CD4-positive, alpha-beta T cell treated with Interleukin-15 for 1 hour (primary cell): Measurements from ENCODE around the gene ABLIM2.

ENCODE experiments used
- DNase-seq: peaks from one replicate; pipeline ENCODE4 v3.0.0-alpha.2; 2020

ABLIM2 gene

DNA sequence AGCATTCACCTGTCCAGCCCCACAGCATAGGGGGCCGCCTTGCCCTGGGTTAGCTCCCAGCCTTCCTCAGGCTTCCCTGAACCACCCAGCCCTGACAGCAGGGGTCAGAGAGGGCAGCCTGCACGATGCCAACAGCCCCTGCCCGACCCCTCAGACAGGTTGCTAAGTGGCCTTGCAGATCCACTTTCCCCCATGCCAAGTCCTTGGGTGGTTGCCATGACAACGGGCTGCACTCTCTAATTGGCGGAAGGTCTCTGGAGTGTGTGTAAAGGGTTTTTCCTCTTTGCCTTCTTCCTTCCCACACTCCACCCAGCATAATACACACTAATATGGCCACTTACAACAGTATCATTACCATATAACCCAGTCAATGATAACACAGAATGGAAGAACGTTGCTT lies 119.3 kb downstream of the ABLIM2 start:
- no peak for DNase-seq

DNA sequence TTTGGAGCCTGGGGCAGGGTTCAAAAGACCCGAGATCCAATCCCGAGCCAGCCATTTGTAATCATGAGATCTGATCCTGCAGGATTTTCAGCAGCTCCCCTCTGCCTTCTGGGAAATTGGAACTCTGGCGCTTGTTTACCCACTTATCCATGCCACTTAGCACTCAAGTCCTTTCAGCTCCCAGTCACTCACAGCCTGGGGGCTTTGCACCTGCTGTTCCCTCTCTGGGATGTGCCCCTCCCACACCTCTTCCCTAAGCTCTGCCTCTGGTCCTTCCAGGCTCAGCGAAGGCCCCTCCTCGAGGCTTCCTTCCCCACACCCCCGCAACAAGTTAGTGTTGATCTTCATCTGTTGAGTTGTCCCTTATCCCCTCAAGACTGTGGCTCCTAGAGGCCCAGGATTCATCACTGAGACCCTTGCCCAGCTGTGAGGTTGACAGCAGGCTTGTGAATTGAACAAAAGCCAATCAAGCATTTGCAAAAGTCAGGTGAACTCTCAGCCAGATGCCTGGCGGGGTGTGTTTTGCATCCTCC lies 119.8 kb downstream of the ABLIM2 start:
- DNase-seq = no peak

DNA sequence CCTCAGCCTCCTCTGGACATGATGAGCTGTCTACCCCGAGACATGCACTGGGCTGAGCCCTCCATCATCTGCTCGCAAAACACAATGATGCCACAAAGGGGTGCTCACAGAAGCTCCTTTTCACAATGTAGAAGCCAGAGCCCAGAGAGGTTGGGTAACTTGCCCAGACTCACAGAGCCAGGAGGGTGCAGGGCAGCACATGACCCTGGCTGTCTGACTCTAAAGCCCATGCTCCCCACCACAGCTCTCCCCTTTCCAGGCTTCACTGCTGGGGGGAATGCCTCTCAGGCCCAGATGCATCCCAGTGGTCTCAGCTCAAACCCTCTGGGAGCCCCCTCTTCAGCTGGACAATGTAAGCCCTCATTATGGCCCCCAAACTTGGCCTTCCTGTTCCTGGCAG lies 120.5 kb downstream of the ABLIM2 start:
- no peak for DNase-seq

DNA sequence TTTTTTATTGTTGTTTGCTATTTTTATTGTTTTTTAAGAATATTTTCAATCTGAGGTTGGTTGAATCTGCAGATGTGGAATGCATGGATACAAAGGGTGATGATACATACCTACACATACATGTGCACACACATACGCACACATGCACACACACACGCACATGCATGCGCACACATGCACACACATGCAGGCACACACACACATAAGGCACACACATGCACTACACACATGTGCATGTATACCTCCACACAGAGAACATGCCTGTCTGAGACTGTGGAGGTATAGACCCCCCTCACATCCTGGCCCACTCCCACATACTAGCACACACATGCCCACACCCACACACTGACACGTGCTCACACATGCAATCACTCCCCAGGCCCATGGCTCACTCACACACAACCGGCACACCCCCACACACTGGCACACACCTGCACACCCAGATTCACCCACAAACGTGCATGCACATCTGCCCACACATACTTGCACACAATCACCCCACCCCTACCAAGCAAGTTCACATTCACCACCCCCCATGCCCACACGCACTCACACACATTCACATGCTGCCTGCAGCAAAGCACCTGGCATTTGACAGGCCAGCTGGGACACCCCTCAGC lies 121.4 kb downstream of the ABLIM2 start:
- DNase-seq = no peak

GRCh38 chr4:8035371-8035780 lies 123.2 kb downstream of the ABLIM2 start:
- no peak for DNase-seq

DNA sequence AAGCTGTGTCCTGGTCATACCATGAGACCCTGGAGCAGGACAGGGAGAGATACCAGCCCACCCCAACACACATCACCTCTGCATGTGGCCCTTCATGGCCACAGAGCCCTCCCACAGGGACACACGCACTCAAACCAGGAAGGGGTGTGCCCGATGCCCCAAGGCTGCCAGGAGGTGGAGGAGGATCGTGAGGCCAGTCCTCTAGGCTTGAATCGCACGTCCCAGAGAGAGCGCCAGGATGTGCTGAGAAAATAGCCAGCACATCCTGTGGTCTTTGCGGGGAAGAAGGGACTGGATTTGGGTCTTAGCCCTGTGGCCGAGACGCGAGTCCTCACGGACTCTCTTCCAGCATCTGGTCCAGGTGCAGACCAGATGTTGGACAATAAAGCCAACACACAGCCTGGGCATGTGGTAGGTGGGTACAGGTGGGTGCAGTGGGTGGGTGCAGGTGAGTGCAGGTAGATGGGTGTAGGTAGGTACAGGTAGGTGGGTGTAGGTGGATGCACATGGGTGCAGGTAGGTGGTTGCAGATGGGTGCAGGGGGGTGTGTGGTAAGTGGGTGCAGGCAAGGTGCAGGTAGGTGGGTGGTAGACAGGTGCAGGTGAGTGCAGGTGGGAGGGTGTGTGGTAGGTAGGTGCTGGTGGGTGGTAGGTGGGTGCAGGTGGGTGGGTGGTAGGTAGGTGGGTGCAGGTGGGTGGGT lies 124.6 kb downstream of the ABLIM2 start:
- DNase-seq = no peak

- no peak for DNase-seq
These were observed 125.4 kb downstream of the ABLIM2 start for GRCh38 chr4:8033067-8033755.

DNA sequence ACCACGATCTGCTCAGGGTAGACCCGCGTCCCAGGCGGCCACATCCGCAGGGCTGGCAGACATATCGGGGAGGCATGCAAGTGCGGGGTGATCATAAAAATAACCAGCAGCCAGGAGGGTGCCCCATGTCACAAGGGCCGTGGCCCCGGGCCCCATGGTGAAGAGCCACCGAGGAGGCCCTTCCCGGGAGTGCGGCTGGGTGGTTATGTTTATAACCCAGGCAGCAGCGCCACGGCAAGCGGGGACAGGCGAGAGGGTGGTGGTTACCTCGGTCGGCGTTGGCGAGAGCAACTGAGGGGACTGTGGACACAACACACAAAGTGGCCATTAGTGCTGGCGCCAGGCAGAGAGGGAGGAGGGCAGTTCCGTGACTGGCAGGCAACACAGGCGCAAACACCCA lies 126.2 kb downstream of the ABLIM2 start:
- DNase-seq = no peak

DNA sequence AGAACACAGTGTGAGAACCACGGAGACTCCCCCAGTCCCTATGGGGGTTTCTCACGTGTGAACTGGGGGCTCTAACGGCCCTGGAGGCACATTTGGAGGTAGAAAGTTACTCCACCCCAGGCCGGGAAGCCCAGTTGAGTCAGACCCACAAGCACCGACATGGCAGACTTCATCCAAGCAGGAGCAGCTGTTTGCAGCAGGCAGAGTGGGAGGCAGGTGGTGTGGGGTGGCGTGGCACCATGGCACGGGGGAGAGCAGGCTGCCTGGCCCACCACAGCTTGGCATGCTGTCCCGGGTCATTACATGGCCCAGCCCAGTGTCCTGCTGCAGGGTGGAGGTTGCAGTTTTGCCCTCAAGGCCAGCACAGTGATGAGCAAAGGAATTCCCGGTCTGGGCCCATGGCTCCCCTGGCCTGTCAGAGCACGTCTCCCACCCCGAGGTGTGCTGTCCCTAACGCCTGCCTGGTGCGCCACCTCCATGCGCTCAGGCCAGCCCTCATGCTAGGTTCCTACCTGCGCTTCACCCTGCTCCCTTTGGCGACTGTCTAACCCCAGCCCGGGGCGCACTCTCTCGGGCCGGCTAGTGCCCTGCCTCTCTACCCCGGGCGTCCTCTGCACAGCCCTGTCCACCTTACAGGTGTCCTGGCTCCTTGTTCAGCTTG lies 128.4 kb downstream of the ABLIM2 start:
- DNase-seq = no peak

GRCh38 chr4:8029689-8030088 lies 128.9 kb downstream of the ABLIM2 start:
- DNase-seq = no peak

DNA sequence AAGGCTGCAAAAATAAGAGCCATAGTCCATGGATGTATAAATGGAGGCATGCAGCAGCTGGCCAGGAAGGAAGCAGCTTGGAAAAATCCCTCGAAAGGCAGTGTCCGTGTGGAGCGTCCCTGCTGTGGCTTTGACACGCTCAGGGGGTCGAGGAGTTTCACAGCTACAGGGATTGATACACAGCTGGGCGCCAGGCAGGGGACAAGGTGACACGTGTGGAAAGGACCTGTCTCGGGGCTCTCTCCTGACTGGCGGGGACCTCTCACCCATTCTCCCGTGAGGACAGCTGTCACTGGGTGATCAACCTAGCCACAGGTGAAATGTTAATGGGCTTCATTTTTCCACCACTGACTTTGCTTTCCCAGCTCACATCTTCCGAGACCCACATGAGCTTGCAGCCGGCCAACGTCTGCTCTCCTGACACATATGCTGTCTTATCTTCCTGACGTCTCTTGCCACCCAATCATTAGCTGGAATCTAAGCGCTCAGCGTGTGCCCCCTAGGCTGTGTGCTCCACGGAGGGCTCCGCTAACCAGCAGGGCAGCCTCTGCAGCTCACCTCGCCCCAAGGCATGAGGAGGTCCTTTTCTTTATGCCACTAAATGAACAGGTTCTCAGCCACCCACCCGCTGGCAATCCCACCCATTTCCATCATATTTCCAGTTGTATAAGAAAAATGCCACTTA lies 129.6 kb downstream of the ABLIM2 start:
- no peak for DNase-seq

GRCh38 chr4:8028368-8028767 lies 130.2 kb downstream of the ABLIM2 start:
- DNase-seq = no peak

DNA sequence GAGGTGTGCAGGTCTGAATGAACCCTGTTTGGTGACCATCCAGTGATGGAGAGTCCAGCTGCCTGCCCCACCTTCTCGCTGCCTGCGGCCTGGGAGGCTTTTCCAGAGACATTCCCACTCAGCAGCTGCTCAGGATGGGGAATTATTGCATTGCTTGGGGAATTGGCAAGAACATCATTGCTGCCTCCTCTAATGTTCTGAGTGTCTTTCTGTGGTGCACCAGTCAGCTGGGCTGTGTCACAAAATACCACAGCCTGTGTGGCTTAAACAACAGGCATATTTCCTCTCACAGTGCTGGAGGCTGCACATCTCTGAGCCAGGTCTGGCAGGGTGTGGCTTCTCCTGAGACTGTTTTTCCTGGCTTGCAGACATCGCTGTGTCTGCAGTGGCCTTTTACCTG lies 132.2 kb downstream of the ABLIM2 start:
- DNase-seq = no peak

DNA sequence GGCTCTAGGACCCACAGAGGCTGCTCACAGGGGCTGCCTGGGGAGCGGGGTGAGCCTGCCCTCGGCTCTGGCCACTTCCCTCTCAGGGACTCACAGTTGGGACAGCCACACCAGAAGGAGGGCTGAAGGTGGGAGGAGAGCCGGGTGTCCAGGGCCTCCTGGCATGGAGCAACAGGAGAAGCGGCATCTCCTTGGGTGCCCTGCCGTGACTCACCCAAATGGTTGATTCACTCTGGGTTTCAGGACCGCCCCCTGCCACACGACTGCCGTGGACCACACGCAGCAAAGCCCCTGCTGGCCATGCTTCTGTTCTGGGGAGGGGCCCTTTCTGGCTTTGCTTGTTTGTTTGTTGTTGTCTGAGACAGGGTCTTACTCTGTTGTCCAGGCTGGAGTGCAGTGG lies 132.9 kb downstream of the ABLIM2 start:
- no peak for DNase-seq

GRCh38 chr4:8024073-8024786 lies 134.4 kb downstream of the ABLIM2 start:
- no peak for DNase-seq

GRCh38 chr4:8023696-8024033 lies 134.9 kb downstream of the ABLIM2 start:
- DNase-seq = no peak

DNA sequence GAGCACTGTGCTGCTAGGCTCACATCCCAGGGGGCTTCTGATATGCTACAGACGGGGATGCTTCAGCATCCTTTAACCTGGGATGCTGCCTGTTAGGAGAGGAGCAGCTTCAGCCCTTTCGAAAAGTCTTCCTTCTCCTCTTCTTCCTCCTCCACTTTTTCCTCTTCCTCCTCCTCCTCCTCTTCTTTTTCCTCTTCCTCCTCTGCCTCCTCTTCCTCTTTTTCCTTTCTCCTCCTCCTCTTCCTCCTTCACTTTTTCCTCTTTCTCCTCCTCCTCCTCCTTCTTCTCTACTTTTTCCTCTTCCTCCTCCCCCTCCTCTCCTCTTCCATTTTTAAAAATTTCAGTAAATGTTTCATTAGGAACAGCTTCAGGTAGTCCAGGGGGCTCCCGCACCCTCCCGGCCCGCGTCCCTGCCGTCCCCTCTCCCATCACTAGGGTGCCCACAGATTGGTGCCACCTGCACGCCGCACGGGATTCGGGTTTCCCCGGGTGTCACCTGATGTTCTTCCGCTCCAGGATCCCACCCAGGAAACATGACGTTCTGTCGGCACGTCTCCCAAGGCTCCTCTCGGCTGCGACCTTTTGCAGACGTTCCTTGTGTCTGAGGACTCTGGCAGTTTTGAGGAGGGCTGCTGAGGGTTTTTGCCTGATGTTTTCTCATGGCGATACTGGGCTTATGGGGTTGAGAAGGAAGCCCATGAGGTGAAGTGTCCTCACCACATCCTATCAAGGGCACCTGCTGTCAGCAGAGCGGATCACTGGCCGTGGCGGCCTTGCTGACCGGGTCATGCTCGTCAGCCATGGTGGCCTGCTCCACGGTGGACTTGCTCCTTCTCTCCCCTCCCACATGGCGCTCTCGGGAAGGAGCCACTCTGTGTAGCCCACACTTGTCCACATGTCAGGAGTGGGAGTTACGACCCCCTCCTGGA lies 135.6 kb downstream of the ABLIM2 start:
- DNase-seq = no peak

DNA sequence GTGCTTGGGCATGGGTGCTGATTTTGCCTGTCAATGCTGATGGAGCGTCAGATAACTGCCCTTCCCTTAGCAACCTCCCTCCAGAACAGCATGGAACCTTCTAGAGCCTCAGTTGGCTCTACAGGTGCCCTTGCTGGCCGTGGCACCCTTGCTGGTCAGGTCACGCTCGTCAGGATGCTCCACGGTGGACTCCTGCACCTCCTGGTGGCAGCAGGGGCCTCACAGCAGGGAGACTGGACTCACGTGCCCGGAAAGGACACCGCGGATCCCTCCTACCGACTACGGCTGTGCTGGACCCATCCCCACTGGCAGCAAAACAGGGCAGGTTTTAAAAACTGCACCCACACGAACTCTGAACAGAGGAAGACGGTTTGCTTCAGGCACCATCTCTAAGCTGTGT lies 136.8 kb downstream of the ABLIM2 start:
- DNase-seq = no peak

DNA sequence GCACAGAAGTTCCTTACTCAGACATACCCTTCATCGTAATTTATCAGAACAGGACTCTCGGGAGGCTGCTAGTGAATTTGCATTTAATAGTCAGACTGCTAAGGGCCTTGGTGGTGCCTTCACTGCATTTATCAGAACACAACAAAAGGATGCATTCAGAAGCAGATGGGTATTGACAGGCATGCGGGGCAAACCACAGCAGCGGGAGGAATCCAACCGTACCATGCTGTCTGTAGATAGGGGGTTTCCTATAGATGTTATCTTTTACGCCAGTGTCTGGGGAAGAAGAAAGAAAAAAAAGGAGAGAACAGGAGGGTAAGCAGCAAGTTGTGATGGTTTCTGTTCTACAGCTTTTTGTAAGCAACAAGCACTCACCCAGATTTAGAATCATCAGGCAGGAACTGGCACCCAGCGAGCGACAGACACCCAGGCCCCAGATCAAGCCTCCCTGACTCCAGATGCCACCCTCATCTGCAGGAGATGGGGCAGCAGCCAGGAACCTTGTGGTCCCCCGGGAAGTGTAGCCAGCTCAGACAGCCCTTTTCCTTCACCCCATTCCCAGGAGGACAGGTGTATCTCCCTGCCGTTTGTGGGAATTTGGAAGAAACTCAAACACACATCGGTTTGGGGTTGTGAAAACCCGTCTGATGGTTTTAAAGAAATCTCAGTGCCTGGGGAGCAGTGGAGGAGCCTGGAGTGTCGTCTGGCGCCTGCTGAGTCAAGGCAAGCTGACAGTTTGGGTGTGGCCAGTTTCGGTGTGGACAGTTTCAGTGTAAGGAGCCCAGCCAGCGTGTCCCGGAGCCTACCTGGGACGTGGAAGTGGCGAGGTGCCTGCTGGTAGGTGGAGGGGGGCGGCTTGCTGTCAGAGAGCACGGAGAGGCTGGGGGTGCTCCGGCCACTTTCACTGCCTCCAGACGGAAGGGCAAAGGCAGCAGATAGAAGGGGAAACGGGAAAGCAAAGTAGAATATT lies 138.9 kb downstream of the ABLIM2 start:
- no peak for DNase-seq

GRCh38 chr4:8016527-8016926 lies 142.1 kb downstream of the ABLIM2 start:
- DNase-seq = no peak
